Measurements from ENCODE around the gene AOPEP. TPM values are rescaled to one million over a fixed set of nuclear protein-coding genes. Genes with fewer than 3 reads are reported as not detected.

The AOPEP gene
- polyA plus RNA-seq, 2 of the 4 experiments (the other 2 are of a cell fraction): 226 to 266 TPM

GRCh38 chr9:94887721-94888120 lies 161.2 kb downstream of the AOPEP start (continued):
- no peak for TF ChIP-seq REST (IDR thresholded peaks at IDR 0.05)

- Histone ChIP-seq H3K4me2 (no peak overlapping the region), H3K9me3 (peaks cover 35% of the 10 kb centered on the region), H3K27ac (peak overlapping the region; percentile 82 to 87), H3K4me1 (peaks cover 51% of the 10 kb centered on the region), H3K4me3 (no peak overlapping the region)
- ATAC-seq (no peak), FAIRE-seq (no peak), DNase-seq (ENCODE audit: low read depth in 1 of 2, low spot score in 1 of 2) (no peak)
- POLR2A ChIA-PET: no interaction called here
- TF ChIP-seq TFCP2L1 (CRISPR knock-in tag; IDR thresholded peaks at IDR 0.05): no peak
- TF ChIP-seq CHD2 (IDR thresholded peaks at IDR 0.05; ENCODE audit: low read length, partially characterized antibody): no peak
- TF ChIP-seq PBX3 (IDR thresholded peaks at IDR 0.05): no peak
- no peak for TF ChIP-seq PHF8 (IDR thresholded peaks at IDR 0.05; ENCODE audit: borderline replicate concordance, low read depth)
- no peak for TF ChIP-seq RNF2 (IDR thresholded peaks at IDR 0.05; ENCODE audit: borderline replicate concordance, low read depth)
- no peak for TF ChIP-seq EHF (CRISPR knock-in tag; IDR thresholded peaks at IDR 0.05)
- CTCF ChIA-PET: interaction anchor here (0.7 to 1.4 kb wide), 2 partner anchors 9 to 119 kb away, joined by 3 to 4 read pairs; no protein-coding TSS in a partner anchor
- 94% methylated on average over 8 of the region's 8 CpGs for WGBS (ENCODE audit: missing lambda C conversion rate)
Observed at GRCh38 chr9:94888775-94889174, 162.3 kb downstream of the AOPEP start.

GRCh38 chr9:94889628-94890027 lies 163.1 kb downstream of the AOPEP start:
- H3K9me3 ChIP-seq: peaks cover 35% of the 10 kb centered on the region
- no peak overlapping the region for H3K4me2 ChIP-seq
- FAIRE-seq (no peak), ATAC-seq (no peak), DNase-seq (ENCODE audit: low read depth in 1 of 2, low spot score in 1 of 2) (no peak)
- peak overlapping the region in 1 of 2 experiments; percentile 66; a peak in 3 of 6 replicates for H3K27ac ChIP-seq
- ChIA-PET POLR2A (no interaction called here), CTCF (no interaction called here)
- no peak overlapping the region for H3K4me3 ChIP-seq
- TF ChIP-seq RCOR1 (IDR thresholded peaks at IDR 0.05; ENCODE audit: low read depth, low read length) (no peak), EP300 (IDR thresholded peaks at IDR 0.05) (no peak), BHLHE40 (IDR thresholded peaks at IDR 0.05; ENCODE audit: low read depth, low read length) (no peak), ELK1 (IDR thresholded peaks at IDR 0.05; ENCODE audit: low read depth, low read length) (no peak), ZNF302 (CRISPR knock-in tag; IDR thresholded peaks at IDR 0.05) (no peak), HDAC2 (IDR thresholded peaks at IDR 0.05) (no peak), FOSL2 (IDR thresholded peaks at IDR 0.05) (no peak), FOSL2 (CRISPR knock-in tag; IDR thresholded peaks at IDR 0.05) (no peak), SMC3 (IDR thresholded peaks at IDR 0.05) (no peak), EHMT2 (IDR thresholded peaks at IDR 0.05; ENCODE audit: low read depth) (no peak), MAZ (IDR thresholded peaks at IDR 0.05; ENCODE audit: borderline replicate concordance, low read depth, low read length) (no peak), NFE2L2 (conservative IDR thresholded peaks at IDR 0.05; ENCODE audit: low read length) (no peak), CTCF (IDR thresholded peaks at IDR 0.05) (no peak), SREBF2 (IDR thresholded peaks at IDR 0.05) (no peak), NPAS2 (CRISPR knock-in tag; IDR thresholded peaks at IDR 0.05; ENCODE audit: borderline replicate concordance) (no peak), TP53 (CRISPR knock-in tag; IDR thresholded peaks at IDR 0.05) (no peak), GATA3 (IDR thresholded peaks at IDR 0.05; ENCODE audit: borderline replicate concordance) (no peak), MAX (IDR thresholded peaks at IDR 0.05) (no peak), HMGXB4 (CRISPR knock-in tag; IDR thresholded peaks at IDR 0.05; ENCODE audit: borderline replicate concordance) (no peak), TFCP2L1 (CRISPR knock-in tag; IDR thresholded peaks at IDR 0.05) (no peak), ZC3H11A (IDR thresholded peaks at IDR 0.05) (no peak)
- H3K4me1 ChIP-seq: peaks cover 53% of the 10 kb centered on the region
- 95% methylated on average over 3 of the region's 3 CpGs for WGBS (ENCODE audit: missing lambda C conversion rate)
